SKM-1 (cell line): ENCODE measurements around the gene FAM118A.
"Not testable (repeated sequence)": the region's sequence is repeated elsewhere in the genome, so short reads cannot be mapped to it uniquely, and the experiment has no call there.

Experiments
- DNase-seq: peaks from one replicate; lab custom pipeline; 2025; ENCODE audit not compliant: unreplicated experiment; lab: John Stamatoyannopoulos, UW

Gene FAM118A

DNA sequence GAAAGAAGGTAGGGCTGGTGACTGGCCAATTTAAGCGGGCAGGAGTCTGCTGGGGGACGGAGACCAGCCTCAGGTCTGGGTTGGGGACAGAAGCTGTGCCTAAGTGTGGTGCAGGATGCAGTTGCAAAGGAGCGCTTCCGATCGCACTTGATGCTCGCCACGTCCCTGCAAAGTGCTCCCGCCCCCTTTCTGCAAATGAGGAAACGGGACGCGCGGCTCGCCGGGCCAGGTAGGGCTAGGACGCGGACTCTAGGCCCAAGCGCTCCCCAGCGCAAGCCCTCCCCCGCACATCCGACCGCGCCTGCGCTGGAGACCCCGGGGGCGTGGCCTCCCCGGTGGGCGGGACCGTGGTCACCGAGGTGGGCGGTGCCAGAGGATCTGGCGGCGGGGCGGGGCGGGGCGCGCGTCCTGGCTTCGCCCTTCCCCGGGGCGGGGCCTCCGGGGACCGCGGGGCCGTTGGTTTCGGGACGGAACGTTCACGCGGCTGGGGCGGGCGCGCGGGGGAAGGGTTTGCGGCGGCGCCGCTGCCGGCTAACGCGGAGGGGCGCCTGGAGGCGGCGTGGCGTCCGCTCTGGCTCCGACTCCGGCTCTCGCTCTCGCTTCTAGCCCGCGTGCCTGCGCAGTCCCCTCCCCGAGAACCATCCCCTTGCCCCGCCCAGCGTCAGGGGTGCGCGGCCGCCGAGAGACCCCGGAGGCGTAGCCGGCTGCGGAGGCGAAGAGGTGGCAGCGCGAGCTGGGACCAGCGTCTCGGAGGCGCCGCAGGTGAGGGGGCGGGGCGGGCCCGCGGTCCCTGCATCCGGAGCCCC is at the start of gene FAM118A:
Gene FAM118A, plus strand, starts transcription at position 513 of the 806 bp plus-strand sequence. CDS start 12,446 bp downstream, outside the sequence.
- peak; percentile 95 for DNase-seq

DNA sequence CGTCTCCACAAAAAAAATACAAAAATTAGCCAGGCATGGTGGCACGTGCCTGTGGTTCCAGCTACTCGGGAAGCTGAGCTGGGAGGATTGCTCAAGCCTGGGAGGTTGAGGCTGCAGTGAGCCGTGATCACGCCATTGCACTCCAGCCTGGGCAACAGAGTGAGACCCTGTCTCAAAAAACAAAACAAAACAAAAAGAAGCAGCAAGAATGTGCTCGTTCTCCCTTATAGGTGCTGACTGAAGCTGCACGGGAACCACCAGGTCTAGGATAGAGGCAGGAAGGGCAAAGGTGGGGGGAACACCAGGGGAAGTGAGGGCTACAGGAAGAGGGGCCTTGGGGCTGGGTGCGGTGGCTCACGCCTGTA is 49.4 kb upstream of the FAM118A start:
- not testable (repeated sequence) for DNase-seq

DNA sequence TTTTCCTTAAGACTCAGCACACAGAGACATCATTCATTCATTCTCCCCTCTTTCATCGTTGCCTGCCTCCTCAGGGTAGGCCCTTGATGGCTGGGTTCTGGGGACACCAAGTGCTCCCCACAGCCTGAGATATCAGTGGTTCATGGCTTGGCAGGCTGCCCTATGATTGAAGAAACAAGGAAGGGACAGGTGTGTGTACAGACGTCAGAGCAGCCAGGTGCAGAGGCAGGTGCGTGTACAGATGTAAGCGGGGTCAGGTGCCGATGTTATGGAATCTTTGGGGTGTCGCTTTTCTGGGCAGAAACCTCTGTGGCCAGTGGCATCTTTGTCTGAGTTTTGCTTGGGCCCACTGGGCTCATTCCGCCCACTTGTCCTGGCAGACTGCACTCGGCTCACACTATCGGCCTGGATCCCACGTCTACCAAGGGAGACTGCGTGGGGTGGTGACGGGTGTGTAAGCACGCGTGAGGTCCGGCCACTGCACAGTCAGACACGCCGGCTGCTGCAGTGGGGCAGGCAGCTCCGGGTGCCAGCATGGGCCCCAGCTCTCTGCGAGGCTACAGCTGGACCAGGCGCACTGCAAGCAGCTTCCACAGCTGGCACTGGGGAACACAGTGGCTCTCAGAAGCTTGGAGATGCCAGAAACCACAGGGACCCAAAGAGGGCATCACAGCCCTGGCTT is 48.2 kb upstream of the FAM118A start:
- DNase-seq: no peak

DNA sequence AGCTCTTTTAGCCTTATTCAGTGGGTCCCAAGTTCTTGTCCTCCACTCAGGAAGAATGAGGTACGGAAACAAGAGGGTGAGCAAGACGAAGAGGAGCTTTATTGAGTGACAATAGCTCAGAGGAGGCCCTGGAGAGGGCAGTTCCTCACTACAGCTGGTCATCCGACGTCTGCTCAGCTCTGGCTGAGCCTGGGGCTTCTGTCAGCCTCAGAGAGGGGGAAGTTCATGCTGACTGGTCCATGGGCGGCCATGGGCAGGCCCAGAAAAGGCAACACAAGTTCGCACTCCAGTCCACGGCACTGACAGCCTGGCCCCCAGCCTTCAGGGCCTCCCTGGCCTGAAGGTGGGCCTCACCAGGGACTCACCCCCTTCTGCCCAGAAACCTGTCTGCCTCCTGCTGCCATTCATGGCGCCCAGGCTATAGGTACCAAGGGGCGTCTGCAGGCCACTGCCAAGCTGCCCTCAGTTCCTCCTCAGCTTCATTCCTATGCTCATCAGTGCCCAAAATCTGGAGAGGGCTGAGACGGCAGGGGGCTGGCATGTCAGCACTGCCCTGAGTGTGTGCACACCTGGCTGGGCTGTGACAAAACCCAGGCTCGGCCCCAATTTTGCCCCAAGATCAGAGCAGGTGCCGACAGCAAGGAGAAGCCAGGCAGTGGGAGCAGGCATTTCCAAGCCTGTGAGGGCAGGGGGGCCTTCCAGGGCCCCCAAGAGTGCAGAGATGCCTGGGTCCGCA is 47.4 kb upstream of the FAM118A start:
- DNase-seq: no peak

DNA sequence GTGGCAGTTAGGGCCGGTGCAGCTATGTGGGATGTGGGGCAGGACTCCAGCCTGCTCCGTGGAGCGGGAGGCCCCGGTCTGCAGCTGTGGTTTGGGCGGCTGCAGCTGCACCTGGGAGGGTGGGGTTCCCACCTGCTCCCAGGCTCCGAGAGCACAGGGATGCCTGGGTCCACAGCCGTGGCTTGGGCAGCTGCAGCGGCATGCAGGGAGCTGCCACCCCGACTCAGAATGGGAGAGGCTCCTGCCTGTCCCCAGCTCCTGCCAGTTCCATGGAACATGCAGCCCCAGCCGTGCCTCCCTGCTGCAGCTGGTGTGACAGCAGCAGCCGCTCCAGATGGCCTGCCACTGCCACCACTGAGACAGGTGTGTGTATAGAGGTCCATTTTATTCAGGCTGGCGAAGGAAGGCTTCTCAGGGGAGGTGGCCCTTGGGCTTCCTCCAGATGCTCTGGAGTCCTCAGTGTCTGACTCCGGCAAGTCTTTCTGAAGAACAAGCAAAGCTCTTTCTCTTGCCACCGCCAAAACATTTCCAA is 46.7 kb upstream of the FAM118A start:
- no peak for DNase-seq

DNA sequence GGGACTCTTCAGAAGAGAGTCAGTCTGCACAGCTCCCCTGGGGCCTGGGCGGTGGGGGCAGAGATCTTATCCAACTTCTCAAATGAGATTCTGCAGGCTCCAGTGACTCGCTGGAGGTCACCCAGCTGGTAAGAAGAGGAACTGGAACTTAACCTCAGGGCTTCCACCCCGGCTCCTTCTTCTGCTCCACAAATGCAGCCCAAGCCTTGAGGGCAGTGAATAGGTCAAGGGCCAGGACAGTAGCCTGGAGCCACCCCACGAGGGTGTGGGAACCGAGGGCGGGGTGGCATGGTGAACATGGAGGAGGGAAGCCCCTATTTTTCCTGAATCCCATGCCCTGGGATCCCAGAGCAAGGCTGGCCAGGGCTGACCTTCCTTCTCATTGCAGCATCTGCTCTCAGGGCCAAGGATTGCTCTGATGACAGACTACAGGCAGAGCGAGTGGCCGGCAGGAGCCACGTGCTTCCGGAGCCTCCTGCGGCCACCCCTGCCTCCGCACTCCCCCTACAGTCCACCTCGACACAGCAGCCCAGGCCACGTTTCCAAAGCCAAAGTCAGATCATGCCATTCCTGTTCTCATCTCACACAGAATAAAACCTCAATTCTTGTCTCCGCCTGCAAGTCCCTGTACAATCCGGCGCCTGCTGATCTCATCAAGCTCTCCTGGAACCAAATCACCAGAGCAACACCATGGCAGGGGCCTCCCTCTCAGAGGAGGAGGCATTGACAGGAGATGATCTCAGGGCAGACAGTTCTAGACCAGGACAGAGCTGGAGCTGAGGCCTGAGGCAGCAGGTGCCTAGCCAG is 46.1 kb upstream of the FAM118A start:
- DNase-seq: peak; percentile 78

DNA sequence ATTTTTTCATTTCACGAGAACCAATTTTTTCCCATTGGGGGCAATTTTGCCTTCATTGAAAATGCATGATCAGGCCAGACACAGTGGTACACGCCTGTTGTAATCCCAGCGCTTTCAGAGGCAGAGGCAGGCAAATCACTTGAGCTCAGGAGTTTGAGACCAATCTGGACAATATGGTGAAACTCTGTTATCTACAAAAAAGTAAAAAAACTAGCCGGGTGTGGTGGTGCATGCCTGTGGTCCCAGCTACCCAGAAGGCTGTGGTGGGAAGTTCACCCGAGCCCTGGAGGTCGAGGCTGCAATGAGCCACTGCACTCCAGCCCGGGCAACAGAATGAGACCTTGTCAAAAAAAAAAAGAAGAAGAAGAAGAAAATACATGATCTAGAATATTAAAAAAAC is 44.2 kb upstream of the FAM118A start:
- DNase-seq: no peak

DNA sequence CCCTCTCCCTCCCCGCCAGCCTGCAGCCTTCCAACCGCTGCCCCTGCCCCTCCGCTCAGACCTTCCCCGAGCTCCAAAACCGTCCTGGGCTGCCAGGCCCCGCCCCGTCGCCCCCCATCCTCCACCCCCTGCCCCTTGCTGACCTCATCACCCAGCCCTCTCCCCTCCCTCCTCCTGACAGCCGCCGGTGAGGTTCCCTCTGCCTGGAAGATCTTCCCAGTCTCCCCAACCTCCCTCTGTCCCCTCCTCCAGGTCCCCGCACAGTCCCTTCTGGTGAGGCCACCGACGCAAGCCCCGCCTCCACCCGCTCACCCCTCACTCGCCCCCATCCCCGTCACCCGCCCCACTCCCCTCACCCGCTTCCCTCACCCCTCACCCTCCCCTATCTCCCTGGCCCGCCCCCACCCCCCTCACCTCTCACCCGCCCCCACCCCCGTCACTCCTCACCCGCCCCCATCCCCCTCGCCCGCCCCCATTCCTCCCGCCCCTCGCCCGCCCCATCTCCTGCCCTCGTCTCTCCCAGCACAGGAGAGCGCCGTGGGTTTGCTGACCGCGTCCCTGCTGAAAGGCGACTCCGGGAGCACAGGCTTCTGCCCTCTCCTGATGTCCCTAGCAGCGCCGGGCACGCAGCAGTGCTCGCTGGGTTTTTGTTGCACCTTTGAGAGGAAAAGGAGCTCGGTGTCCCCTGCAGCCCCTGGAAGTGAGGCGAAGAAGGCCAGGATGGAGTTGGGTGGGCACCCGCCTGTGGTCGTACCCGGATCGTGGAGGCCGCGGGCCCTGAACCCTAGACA is 41.4 kb upstream of the FAM118A start:
- DNase-seq: no peak

DNA sequence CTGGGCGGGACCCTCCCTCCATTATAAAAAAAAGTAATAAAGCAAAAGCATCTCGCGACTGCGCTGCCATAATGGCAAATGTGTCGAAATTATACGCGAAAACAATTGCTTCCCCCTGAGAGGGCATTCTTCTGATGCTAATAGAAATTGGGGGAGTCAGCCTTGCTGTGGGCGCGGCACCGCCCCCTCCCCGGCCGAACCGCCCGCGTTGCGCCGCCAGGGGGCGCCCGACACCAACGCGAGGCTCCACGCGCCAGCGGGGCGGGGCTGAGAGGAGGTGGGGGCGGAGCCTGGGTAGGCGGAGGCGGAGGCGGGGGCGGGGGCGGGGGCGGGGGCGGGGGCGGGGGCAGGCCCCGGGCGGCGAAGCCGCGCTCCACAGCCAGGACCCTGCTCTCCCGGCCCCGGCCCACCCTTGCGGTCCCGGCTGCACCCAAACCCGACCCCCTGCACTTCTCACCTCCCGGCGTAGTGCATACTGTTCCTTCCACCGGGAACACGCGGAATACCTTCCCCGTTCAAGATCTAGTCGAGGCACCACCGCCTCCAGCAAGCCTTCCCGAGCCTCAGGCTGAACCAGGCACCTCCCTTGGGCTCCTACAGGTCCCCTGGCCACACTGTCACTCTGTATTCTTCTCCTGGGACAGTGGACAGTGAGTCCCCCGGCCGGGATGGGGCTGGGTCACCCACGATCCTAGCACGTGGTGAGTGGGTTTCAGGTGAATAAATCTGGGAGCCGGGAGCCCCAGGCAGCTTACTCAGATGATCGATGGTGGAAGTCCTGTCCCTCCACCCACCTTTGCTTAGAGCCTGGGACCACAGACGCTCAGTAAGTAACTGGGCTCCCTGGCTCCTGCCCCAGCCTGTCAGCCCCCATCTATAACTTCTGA is 40.5 kb upstream of the FAM118A start:
- peak; percentile 34 for DNase-seq

DNA sequence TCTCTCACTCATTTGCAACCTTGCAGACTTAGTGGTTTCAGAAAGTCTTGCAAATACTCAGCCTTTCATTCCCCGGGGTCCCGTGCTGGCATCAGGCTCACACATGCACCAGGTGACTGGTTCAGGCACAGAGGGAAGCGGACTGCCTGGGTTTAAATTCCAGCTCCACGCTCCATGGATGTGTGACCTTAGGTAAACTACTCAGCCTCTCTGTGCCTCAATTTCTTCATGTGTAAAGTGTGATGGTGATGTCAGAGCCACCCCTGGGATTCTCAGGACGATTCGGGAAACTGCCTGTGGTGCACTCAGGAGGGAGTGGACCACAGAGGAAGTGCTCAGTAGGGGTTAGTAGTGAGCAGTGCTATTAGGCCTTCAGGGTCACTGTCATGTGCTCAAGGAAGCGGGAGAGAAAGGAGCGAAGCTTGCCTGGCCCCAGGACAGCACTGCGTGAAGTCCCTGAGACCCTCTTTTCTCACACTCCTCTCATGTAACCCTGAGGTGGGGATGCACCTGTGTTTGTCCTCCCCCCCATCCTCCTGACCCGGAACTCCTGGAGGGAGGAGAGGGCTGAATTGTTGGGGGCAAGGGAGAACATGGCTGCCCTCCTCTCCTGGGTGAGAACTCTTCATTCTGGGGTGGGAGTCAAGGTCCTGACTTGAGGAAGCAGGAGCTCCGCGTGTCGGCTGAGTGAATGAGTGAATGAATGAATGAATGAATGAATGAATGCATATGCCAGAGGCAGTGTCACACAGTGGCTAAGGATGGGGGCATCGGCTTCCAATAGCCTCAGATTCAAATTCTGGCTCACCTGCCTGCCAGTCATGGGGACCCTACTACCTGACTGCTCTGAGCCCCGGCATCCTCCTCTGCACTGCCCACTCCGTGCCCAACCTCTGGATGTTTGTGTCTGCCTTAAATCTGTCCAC is 39.4 kb upstream of the FAM118A start:
- no peak for DNase-seq

DNA sequence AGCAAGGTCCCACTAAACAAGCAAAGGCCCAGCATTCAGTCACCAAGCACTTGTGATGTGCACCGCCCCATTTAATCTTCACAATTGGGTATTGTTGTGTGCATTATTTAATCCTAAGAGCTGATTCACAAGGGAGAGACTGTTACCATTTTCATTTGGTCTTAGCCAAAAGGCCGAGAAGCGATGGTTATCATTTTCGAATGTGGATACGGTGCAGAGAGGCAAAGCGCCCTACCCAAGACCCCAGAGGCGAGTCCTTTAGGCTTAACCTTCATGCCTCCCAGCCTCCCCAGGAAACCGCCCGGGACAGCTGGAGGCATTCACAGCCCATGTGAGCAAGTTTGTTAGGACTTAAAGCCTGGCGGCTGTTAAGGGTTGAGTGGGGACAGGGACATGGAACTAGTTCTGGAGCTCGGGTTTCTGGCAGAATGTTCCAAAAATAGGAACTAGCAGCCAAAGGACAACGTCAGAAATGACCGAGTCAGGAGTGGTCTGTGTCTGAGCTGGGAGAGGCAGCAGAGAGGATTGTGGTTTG is 38.0 kb upstream of the FAM118A start:
- DNase-seq: no peak

DNA sequence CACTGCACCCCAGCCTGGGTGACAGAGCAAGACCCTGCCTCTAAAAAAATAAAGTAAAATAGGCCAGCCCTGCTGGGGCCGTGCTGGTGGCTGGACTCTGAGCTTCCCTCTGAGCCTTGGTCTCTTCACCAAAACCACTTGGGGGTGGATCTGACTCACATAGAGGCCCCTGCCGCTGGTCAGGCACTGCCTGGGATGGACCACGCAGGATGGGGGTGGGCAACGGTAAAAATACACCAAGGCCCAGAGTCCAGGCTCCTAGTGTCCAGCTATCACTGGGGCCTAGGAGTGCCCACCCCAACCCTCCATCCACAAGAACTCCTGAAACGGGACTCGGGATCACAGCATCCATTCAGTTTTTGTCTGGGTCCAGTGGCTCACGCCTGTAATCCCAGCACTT is 37.2 kb upstream of the FAM118A start:
- no peak for DNase-seq

DNA sequence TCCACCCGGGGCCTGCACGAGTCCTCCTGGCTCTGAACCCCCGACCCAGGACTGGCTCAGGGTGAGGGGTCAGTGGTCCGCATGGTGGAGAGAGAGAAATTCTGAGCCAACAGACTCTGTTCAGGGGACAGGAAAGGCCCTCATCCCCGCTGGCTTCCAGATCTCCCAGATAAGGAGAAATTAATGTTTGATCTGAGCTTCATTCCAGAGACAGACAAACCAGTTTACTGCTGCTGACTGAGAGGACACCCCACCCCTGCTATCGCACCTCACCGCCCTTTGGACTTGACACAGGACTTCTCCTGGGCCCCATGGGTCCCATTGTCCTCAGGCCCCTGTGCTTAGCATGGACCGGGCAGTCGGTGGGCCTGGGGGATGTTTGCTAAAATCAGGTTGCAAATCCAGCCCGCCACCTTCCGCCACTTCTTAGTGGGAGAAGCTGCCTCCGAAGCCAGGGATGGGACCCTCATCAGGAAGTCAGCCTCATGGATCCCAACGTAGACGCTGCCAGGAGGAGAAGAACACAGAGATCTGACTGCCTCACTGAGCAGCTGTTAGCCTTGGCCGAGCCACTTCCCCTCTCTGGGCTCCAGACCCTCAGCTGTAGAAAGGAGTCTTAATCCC is 36.2 kb upstream of the FAM118A start:
- DNase-seq: no peak

DNA sequence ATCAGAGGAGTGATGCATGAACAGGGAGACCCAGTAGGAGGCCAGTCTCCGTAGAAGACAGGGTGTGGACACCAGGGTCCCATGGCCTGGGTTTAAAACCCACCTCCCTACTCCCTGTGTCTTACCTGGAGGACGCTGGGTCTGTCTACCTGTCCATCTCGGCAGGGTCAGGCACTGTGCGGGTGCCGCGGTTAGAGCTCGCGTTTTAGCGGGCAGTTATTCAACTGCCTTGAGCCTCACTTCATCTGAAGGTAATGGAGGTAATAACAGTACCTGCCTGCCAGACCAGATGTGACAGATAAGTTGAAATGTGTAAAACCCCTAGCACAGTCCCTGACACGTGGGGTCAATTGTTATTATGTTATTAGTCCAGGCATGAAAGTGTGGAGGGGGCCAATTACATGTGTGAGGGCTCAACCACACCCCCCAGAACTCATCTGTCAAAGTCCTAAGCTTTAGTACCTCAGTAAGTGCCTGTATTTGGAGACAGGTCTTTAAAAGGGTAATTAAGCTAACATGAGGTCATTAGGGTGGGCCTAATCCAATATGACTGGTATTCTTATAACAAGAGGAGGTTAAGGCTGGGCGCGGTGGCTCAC is 33.1 kb upstream of the FAM118A start:
- no peak for DNase-seq

DNA sequence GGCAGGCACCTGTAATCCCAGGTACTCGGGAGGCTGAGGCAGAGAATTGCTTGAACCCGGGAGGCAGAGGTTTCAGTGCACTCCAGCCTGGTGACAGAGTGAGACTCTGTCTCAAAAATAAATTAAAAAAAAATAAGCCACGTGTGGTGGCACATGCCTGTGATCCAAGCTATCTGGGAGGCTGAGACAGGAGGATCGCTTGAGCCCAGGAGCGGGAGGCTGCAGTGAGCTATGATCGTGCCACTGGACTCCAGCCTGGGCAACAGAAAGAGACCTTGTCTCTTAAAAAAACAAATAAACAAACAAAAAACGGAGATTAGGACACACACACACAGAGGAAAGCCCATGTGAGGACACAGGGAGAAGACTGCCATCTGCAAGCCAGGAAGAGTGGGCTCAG is 32.0 kb upstream of the FAM118A start:
- DNase-seq: not testable (repeated sequence)

DNA sequence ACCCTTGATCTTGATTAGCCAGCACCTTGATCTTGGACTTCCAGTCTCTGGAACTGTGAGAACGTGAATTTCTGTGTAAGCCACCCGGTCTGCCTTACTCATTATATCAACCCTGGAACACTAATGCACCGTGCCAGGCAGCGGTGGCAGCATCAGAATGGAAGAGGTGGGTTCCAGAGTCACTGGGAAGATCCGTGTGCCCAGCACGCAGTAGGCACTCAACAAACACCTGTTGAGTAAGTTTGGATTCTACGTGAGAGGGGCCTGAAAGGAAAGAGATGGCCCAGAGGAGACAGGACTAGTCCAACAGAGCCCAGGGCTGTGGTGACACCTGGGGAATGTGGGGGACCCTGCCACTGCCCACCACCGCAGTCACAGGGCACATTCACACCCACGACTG is 31.6 kb upstream of the FAM118A start:
- DNase-seq: no peak

DNA sequence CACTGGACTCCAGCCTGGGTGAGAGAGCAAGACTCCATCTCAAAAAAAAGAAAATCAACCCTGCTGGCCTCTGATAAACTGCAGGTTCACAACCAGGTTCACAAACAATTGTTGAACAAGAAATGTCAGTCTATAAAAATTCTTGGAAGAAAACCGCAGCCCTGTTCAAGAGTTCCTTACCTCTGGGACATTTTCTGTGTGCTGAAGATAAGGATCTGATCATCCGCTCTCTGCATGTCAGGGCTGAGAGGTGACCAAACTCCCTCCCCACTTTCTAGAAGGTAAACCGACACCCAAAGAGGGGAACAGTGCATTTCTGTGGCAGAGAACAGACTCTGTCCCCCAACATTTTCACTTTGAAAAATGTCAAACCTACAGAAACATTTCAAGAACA is 29.1 kb upstream of the FAM118A start:
- DNase-seq: no peak
